ENCODE results near the gene IL12RB1. TPM values are rescaled to one million over a fixed set of nuclear protein-coding genes. Genes with fewer than 3 reads are reported as not detected.

Gene IL12RB1
- total RNA-seq, 1 donor from 2014 or later, result not detected

GRCh38 chr19:18118420-18119012 lies 31.8 kb upstream of the IL12RB1 start:
- DNase-seq (ENCODE audit: low spot score), result no peak
- H3K4me1 Mint-ChIP-seq (ENCODE audit: low read depth), result peaks cover 15% of the 10 kb centered on the region
- H3K27ac Mint-ChIP-seq (ENCODE audit: unreplicated experiment), result no peak overlapping the region
- no peaks in the 10 kb centered on the region for H3K9me3 Mint-ChIP-seq (ENCODE audit: low read depth)
- peaks cover under 1% of the 10 kb centered on the region for H3K36me3 Mint-ChIP-seq (ENCODE audit: low read depth)
- no peak for TF ChIP-seq CTCF (IDR thresholded peaks at IDR 0.05)
- peak overlapping the region; percentile 68 for H3K4me3 Mint-ChIP-seq (ENCODE audit: unreplicated experiment)
- H3K27me3 Mint-ChIP-seq (ENCODE audit: low read depth), result no peaks in the 10 kb centered on the region

- no peaks in the 10 kb centered on the region for H3K9me3 Mint-ChIP-seq (ENCODE audit: low read depth)
- peak overlapping the region; percentile 76 for H3K4me3 Mint-ChIP-seq (ENCODE audit: unreplicated experiment)
- no peaks in the 10 kb centered on the region for H3K36me3 Mint-ChIP-seq (ENCODE audit: low read depth)
- peak overlapping the region; percentile 41 for H3K27ac Mint-ChIP-seq (ENCODE audit: unreplicated experiment)
- peaks cover 16% of the 10 kb centered on the region for H3K4me1 Mint-ChIP-seq (ENCODE audit: low read depth)
- peak; percentile 38 for TF ChIP-seq CTCF (IDR thresholded peaks at IDR 0.05)
- no peaks in the 10 kb centered on the region for H3K27me3 Mint-ChIP-seq (ENCODE audit: low read depth)
- no peak for DNase-seq (ENCODE audit: low spot score)
Measured at GRCh38 chr19:18117692-18118378, 31.1 kb upstream of the IL12RB1 start.

- Mint-ChIP-seq H3K27ac (ENCODE audit: unreplicated experiment) (peak overlapping the region; percentile 41), H3K4me1 (ENCODE audit: low read depth) (peaks cover 17% of the 10 kb centered on the region), H3K4me3 (ENCODE audit: unreplicated experiment) (peak overlapping the region; percentile 76), H3K9me3 (ENCODE audit: low read depth) (no peaks in the 10 kb centered on the region), H3K36me3 (ENCODE audit: low read depth) (no peaks in the 10 kb centered on the region), H3K27me3 (ENCODE audit: low read depth) (no peaks in the 10 kb centered on the region)
- DNase-seq (ENCODE audit: low spot score), result no peak
- no peak for TF ChIP-seq CTCF (IDR thresholded peaks at IDR 0.05)
Measured at GRCh38 chr19:18117364-18117691, 30.6 kb upstream of the IL12RB1 start.

- H3K9me3 Mint-ChIP-seq (ENCODE audit: low read depth), result no peaks in the 10 kb centered on the region
- H3K4me1 Mint-ChIP-seq (ENCODE audit: low read depth), result peaks cover 19% of the 10 kb centered on the region
- H3K27me3 Mint-ChIP-seq (ENCODE audit: low read depth), result no peaks in the 10 kb centered on the region
- no peaks in the 10 kb centered on the region for H3K36me3 Mint-ChIP-seq (ENCODE audit: low read depth)
- no peak for DNase-seq (ENCODE audit: low spot score)
- H3K4me3 Mint-ChIP-seq (ENCODE audit: unreplicated experiment), result no peak overlapping the region
- H3K27ac Mint-ChIP-seq (ENCODE audit: unreplicated experiment), result no peak overlapping the region
- no peak for TF ChIP-seq CTCF (IDR thresholded peaks at IDR 0.05)
Measured at GRCh38 chr19:18114483-18114882, 27.7 kb upstream of the IL12RB1 start.

- H3K4me3 Mint-ChIP-seq (ENCODE audit: unreplicated experiment), result no peak overlapping the region
- H3K27ac Mint-ChIP-seq (ENCODE audit: unreplicated experiment), result no peak overlapping the region
- H3K27me3 Mint-ChIP-seq (ENCODE audit: low read depth), result no peaks in the 10 kb centered on the region
- H3K36me3 Mint-ChIP-seq (ENCODE audit: low read depth), result no peaks in the 10 kb centered on the region
- no peak for TF ChIP-seq CTCF (IDR thresholded peaks at IDR 0.05)
- no peaks in the 10 kb centered on the region for H3K9me3 Mint-ChIP-seq (ENCODE audit: low read depth)
- peaks cover 21% of the 10 kb centered on the region for H3K4me1 Mint-ChIP-seq (ENCODE audit: low read depth)
- DNase-seq (ENCODE audit: low spot score), result no peak
Measured at GRCh38 chr19:18113827-18114226, 27.1 kb upstream of the IL12RB1 start.

Measured in chondrocyte (in vitro differentiated cells).